Skeletal muscle tissue (tissue), 4 donors: ENCODE results near the gene FEM1B. TPM values are rescaled to one million over a fixed set of nuclear protein-coding genes. Genes with fewer than 3 reads are reported as not detected.

Experiments
- H3K27ac ChIP-seq: one replicate; pipeline ENCODE4 v1.7.0; 2013; ENCODE audit warnings: mild to moderate bottlenecking, low read depth, low read length, inconsistent platforms
- H3K27me3 ChIP-seq, 3 donors: one replicate each; pipeline ENCODE4 v1.7.0; 2013; ENCODE audit warnings: low read length in 3 of 3; ENCODE audit not compliant: control insufficient read depth in 3 of 3, insufficient read depth in 3 of 3
- H3K36me3 ChIP-seq, 3 donors: one replicate each; pipeline ENCODE4 v1.7.0; 2013; ENCODE audit warnings: low read length in 3 of 3; ENCODE audit not compliant: control insufficient read depth in 3 of 3, insufficient read depth in 3 of 3
- H3K4me1 ChIP-seq, 3 donors: one replicate each; pipeline ENCODE4 v1.7.0; 2013; ENCODE audit warnings: low read length in 3 of 3, mild to moderate bottlenecking in 3 of 3; ENCODE audit not compliant: control insufficient read depth in 3 of 3, insufficient read depth in 3 of 3
- H3K4me3 ChIP-seq, 3 donors: one replicate each; pipeline ENCODE4 v1.7.0; 2013; ENCODE audit warnings: low read length in 3 of 3
- H3K9ac ChIP-seq, 3 donors: one replicate each; pipeline ENCODE4 v1.7.0; 2013; ENCODE audit warnings: low read length in 3 of 3, mild to moderate bottlenecking in 3 of 3, moderate library complexity in 2 of 3, low read depth in 1 of 3
- H3K9me3 ChIP-seq, 3 donors: one replicate each; pipeline ENCODE4 v1.7.0; 2013; ENCODE audit warnings: low read length in 3 of 3; ENCODE audit not compliant: control insufficient read depth in 3 of 3
- total RNA-seq: library from RNA; depleted of rRNA; stranded (reverse); fragments of >200 nt; gene quantifications from one replicate; pipeline ENCODE4 v1.2.3, GENCODE V29; 2014
- donor health status: Osteomylitis.

FEM1B gene
- total RNA-seq, 1 donor from 2014 or later = 42.8 TPM

GRCh38 chr15:68258692-68259091 lies 18.9 kb upstream of the FEM1B start:
- H3K9me3 ChIP-seq = no peaks in the 10 kb centered on the region
- peak overlapping the region in 1 of 3 donors; percentile 50 for H3K9ac ChIP-seq
- H3K4me3 ChIP-seq = no peak overlapping the region
- no peaks in the 10 kb centered on the region for H3K27me3 ChIP-seq
- no peak overlapping the region for H3K27ac ChIP-seq
- peaks cover 6 to 24% (median 16%) of the 10 kb centered on the region in 3 donors for H3K4me1 ChIP-seq
- H3K36me3 ChIP-seq = no peaks in the 10 kb centered on the region

GRCh38 chr15:68259883-68260282 lies 17.7 kb upstream of the FEM1B start:
- peaks cover 6 to 24% (median 16%) of the 10 kb centered on the region in 3 donors for H3K4me1 ChIP-seq
- no peak overlapping the region for H3K4me3 ChIP-seq
- H3K36me3 ChIP-seq = no peaks in the 10 kb centered on the region
- H3K27ac ChIP-seq = no peak overlapping the region
- H3K9me3 ChIP-seq = no peaks in the 10 kb centered on the region
- H3K27me3 ChIP-seq = no peaks in the 10 kb centered on the region
- peak overlapping the region in 1 of 3 donors; percentile 61 for H3K9ac ChIP-seq

- Histone ChIP-seq H3K9ac (no peak overlapping the region), H3K36me3 (no peaks in the 10 kb centered on the region), H3K4me1 (peaks cover 6 to 24% (median 16%) of the 10 kb centered on the region in 3 donors), H3K9me3 (no peaks in the 10 kb centered on the region), H3K4me3 (no peak overlapping the region), H3K27me3 (no peaks in the 10 kb centered on the region), H3K27ac (no peak overlapping the region)
These were observed 16.3 kb upstream of the FEM1B start for GRCh38 chr15:68261241-68261640.

GRCh38 chr15:68261980-68262379 lies 15.6 kb upstream of the FEM1B start:
- Histone ChIP-seq H3K4me3 (no peak overlapping the region), H3K36me3 (no peaks in the 10 kb centered on the region), H3K27me3 (no peaks in the 10 kb centered on the region), H3K4me1 (peaks cover 6 to 17% (median 10%) of the 10 kb centered on the region in 3 donors), H3K9ac (no peak overlapping the region), H3K27ac (no peak overlapping the region), H3K9me3 (no peaks in the 10 kb centered on the region)

DNA sequence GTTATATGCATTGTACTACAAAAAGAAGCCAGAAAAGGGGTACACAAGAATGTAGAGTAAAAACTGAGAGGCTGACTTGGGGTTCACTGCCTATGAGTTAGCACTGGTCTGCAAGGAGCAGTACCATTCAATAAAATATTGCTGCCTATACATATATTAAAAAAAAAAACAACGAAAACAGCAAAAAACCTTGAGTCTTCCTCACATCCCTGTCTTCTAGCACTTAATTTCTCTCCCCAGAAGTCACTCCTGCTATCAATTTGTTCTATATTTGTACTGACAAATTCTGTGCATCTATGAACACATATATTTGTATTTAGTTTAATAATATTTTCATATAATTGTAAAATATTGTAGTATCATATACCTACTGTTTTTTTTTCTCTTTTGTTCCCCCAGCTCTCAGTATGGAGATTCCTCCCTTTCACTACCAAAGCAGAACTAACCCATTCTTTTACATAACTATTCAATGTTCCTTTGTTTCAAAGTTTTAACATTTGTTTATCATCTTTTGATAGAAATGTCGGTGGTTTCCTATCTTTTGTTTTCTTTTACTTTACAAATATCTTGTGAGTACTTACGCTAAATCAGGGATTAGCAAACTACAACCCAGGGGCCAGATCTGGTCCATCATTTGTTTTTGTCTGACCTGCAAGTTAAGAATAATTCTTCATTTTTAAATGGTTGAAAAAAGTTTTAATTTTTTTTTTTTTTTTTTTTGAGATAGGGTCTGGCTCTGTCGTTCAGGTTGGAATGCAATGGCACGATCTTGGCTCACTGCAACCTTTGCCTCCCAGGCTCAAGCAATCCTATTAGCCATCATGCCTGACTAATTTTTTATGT lies 14.8 kb upstream of the FEM1B start:
- no peak overlapping the region for H3K27ac ChIP-seq

GRCh38 chr15:68264282-68264681 lies 13.3 kb upstream of the FEM1B start:
- no peaks in the 10 kb centered on the region for H3K27me3 ChIP-seq
- no peak overlapping the region for H3K9ac ChIP-seq
- no peaks in the 10 kb centered on the region for H3K9me3 ChIP-seq
- no peak overlapping the region for H3K4me3 ChIP-seq
- H3K36me3 ChIP-seq = no peaks in the 10 kb centered on the region
- no peak overlapping the region for H3K27ac ChIP-seq
- H3K4me1 ChIP-seq = peaks cover 0 to 7% (median 2%) of the 10 kb centered on the region in 3 donors

More for the DNA sequence above, 14.8 kb upstream of the FEM1B start:
- Histone ChIP-seq H3K9me3 (no peaks in the 10 kb centered on the region), H3K4me1 (peaks cover 3 to 13% (median 8%) of the 10 kb centered on the region in 3 donors), H3K27me3 (no peaks in the 10 kb centered on the region), H3K9ac (no peak overlapping the region), H3K36me3 (no peaks in the 10 kb centered on the region), H3K4me3 (no peak overlapping the region)

DNA sequence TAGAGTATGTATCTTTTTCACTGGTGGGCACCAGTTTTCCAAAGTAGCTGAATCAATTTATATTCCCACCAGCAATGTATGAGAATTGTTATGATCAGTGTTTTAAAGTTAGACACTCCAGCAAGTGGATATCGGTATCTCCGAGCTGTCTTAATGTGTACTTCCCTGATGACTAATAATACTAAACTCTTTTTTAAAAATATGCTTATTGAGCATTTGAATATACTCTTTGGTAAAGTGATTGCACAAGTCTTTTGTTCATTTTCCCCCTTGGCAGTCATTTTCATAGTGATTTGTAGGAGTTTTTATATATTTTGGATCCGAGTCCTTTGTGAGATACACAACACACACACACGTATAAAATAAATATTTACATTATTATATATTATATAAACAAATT lies 12.5 kb upstream of the FEM1B start:
- H3K27ac ChIP-seq = no peak overlapping the region
- H3K9me3 ChIP-seq = no peaks in the 10 kb centered on the region
- H3K4me1 ChIP-seq = no peaks in the 10 kb centered on the region
- no peaks in the 10 kb centered on the region for H3K27me3 ChIP-seq
- H3K36me3 ChIP-seq = no peaks in the 10 kb centered on the region
- H3K4me3 ChIP-seq = no peak overlapping the region
- no peak overlapping the region for H3K9ac ChIP-seq

DNA sequence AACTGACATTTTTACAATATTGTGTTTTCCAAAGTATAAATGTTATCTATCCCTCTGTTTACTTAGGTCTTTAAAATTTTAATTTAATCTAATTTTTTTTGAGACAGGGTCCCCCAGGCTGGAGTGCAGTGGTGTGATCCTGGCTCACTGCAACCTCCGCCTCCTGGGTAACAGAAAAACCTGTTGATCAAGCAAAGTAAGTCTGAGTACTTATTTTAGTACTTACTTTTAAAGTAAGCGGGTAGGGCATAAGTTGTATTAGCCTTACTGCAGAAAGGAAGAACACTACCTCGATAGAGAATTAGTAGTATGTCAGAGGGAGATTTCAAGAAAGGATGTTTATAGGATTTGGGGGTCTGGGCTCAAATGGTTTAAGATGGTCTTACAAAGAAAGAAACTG lies 11.9 kb upstream of the FEM1B start:
- H3K27ac ChIP-seq = no peak overlapping the region
- H3K27me3 ChIP-seq = no peaks in the 10 kb centered on the region
- H3K9me3 ChIP-seq = no peaks in the 10 kb centered on the region
- H3K9ac ChIP-seq = no peak overlapping the region
- H3K36me3 ChIP-seq = no peaks in the 10 kb centered on the region
- no peak overlapping the region for H3K4me3 ChIP-seq
- peaks cover 0 to 2% (median under 1%) of the 10 kb centered on the region in 3 donors for H3K4me1 ChIP-seq

DNA sequence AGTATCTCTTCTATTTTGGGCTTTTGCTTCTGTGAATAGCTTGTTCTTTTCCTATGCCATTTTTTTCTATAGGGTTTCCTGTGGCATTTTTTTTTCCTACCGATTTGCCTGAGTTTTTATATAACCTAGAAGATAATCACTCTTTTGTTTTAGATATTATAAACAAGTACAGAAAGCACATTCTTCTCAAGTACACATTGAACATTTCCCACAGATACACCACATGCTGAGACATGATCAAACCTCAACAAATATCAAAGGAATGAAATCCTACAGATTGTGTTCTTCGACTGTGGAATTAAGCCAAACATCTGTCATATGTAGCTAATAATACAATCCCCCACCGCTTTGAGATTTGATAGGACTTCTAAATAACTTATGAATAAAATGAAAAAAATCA lies 9.1 kb upstream of the FEM1B start:
- H3K27ac ChIP-seq = no peak overlapping the region
- no peaks in the 10 kb centered on the region for H3K9me3 ChIP-seq
- no peak overlapping the region for H3K4me3 ChIP-seq
- H3K4me1 ChIP-seq = peaks cover 13 to 25% (median 19%) of the 10 kb centered on the region in 3 donors
- no peak overlapping the region for H3K9ac ChIP-seq
- H3K36me3 ChIP-seq = no peaks in the 10 kb centered on the region
- no peaks in the 10 kb centered on the region for H3K27me3 ChIP-seq

DNA sequence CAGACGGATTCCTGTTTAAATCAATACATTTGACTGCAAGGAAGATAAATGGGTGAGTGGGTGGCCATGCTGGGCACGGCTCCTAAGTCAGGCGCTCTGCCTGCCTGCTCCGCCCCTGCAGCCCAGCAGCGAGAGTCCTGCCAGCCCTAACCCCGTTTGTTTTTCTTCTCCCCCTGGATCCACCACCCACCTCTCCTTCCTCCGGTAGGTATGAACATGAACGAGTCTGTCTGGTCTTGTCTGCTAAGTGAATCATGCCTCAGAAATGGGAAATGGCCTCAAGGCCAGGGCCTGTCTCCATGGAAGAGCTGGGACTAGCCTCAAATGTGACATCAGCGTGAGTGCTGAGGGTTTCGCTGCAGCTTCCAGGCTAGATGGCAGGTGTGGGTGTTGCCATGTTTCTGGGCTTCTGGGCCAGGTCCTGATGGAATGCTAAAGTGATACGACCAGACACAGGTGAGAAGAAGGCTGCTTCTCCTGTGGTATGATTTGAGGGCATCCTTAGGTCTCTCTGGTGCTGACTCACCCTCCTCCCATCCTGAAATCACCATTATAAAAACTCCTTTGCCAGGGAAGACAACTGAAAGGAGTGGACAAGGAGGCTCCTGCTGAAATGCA lies 5.6 kb upstream of the FEM1B start:
- Histone ChIP-seq H3K4me3 (peak overlapping the region in 2 of 3 donors; percentile 45 to 57), H3K9ac (peak overlapping the region; percentile 62 to 75 (median 73)), H3K36me3 (no peaks in the 10 kb centered on the region), H3K9me3 (no peaks in the 10 kb centered on the region), H3K4me1 (peaks cover 44 to 60% (median 51%) of the 10 kb centered on the region in 3 donors), H3K27ac (peak overlapping the region; percentile 100), H3K27me3 (no peaks in the 10 kb centered on the region)
